ENCODE measurements around the gene MATCAP1. TPM values are rescaled to one million over a fixed set of nuclear protein-coding genes. Genes with fewer than 3 reads are reported as not detected.
A peak's percentile ranks its signal among the peaks of the same experiment; 100 is the strongest.

MATCAP1 gene
- total and polyA plus RNA-seq, 2 of the 13 experiments (the other 11 are each of a cell fraction or from before 2014, with no cell fraction given), result 11.2 to 24.5 TPM

GRCh38 chr16:67155295-67156142 lies 28.2 kb downstream of the MATCAP1 start (continued):
- TF ChIP-seq ZNF382 (CRISPR knock-in tag; IDR thresholded peaks at IDR 0.05; ENCODE audit: borderline replicate concordance), result no peak
- TF ChIP-seq, protein P1, sequence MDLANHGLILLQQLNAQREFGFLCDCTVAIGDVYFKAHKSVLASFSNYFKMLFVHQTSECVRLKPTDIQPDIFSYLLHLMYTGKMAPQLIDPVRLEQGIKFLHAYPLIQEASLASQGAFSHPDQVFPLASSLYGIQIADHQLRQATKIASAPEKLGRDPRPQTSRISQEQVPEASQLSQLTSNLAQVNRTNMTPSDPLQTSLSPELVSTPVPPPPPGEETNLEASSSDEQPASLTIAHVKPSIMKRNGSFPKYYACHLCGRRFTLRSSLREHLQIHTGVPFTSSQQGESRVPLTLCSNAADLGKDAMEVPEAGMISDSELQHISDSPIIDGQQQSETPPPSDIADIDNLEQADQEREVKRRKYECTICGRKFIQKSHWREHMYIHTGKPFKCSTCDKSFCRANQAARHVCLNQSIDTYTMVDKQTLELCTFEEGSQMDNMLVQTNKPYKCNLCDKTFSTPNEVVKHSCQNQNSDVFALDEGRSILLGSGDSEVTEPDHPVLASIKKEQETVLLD (CRISPR knock-in tag; IDR thresholded peaks at IDR 0.05; ENCODE audit: low read depth), result no peak
- TF ChIP-seq ZNF331 (CRISPR knock-in tag; IDR thresholded peaks at IDR 0.05), result peak; percentile 71
- TF ChIP-seq ZBTB21 (CRISPR knock-in tag; IDR thresholded peaks at IDR 0.05), result no peak
- peak; percentile 77 for TF ChIP-seq ZNF574 (CRISPR knock-in tag; IDR thresholded peaks at IDR 0.05)
- TF ChIP-seq CAMTA2 (CRISPR knock-in tag; IDR thresholded peaks at IDR 0.05; ENCODE audit: borderline replicate concordance), result no peak
- 0 out of 2 replicates have a peak, but pooled peaks have one; percentile 25 for TF ChIP-seq TEF (CRISPR knock-in tag; IDR thresholded peaks at IDR 0.05)
- TF ChIP-seq MXD3 (CRISPR knock-in tag; IDR thresholded peaks at IDR 0.05), result peak; percentile 71; the same call in 1 of the 2 replicates
- peak; percentile 78; the same call in 1 of the 2 replicates for TF ChIP-seq SPEN (CRISPR knock-in tag; IDR thresholded peaks at IDR 0.05; ENCODE audit: low read depth)
- 0 out of 2 replicates have a peak, but pooled peaks have one; percentile 6 for TF ChIP-seq SP5 (CRISPR knock-in tag; IDR thresholded peaks at IDR 0.05; ENCODE audit: borderline replicate concordance, low read depth)
- TF ChIP-seq SNRNP70 (IDR thresholded peaks at IDR 0.05; ENCODE audit: low read depth, low read length), result no peak
- no peak for TF ChIP-seq ARNT (IDR thresholded peaks at IDR 0.05)
- no peak for TF ChIP-seq TRIM24 (CRISPR knock-in tag; IDR thresholded peaks at IDR 0.05)
- TF ChIP-seq ZNF777 (CRISPR knock-in tag; IDR thresholded peaks at IDR 0.05), result peak; percentile 60; the same call in 1 of the 2 replicates
- TF ChIP-seq, protein P2, sequence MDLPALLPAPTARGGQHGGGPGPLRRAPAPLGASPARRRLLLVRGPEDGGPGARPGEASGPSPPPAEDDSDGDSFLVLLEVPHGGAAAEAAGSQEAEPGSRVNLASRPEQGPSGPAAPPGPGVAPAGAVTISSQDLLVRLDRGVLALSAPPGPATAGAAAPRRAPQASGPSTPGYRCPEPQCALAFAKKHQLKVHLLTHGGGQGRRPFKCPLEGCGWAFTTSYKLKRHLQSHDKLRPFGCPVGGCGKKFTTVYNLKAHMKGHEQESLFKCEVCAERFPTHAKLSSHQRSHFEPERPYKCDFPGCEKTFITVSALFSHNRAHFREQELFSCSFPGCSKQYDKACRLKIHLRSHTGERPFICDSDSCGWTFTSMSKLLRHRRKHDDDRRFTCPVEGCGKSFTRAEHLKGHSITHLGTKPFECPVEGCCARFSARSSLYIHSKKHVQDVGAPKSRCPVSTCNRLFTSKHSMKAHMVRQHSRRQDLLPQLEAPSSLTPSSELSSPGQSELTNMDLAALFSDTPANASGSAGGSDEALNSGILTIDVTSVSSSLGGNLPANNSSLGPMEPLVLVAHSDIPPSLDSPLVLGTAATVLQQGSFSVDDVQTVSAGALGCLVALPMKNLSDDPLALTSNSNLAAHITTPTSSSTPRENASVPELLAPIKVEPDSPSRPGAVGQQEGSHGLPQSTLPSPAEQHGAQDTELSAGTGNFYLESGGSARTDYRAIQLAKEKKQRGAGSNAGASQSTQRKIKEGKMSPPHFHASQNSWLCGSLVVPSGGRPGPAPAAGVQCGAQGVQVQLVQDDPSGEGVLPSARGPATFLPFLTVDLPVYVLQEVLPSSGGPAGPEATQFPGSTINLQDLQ (CRISPR knock-in tag; IDR thresholded peaks at IDR 0.05), result no peak
- TF ChIP-seq HNF4A (CRISPR knock-in tag; IDR thresholded peaks at IDR 0.05), result no peak
- TF ChIP-seq ZNF7 (CRISPR knock-in tag; IDR thresholded peaks at IDR 0.05), result no peak
- TF ChIP-seq ZNF883 (CRISPR knock-in tag; IDR thresholded peaks at IDR 0.05; ENCODE audit: not compliant biosample characterization), result no peak
- TF ChIP-seq CHCHD3 (CRISPR knock-in tag; IDR thresholded peaks at IDR 0.05), result no peak

Data from HepG2 (cell line).